Lower leg skin (tissue), 4 donors: ENCODE results near the gene SPC25. TPM values are rescaled to one million over a fixed set of nuclear protein-coding genes. Genes with fewer than 3 reads are reported as not detected.

Experiments
- DNase-seq, 2 donors: peaks; one replicate each; pipeline ENCODE4 v3.0.0-alpha.2; 2019; ENCODE audit warnings: low spot score in 2 of 2
- H3K4me3 ChIP-seq: fragments of 200-600 bp; sonication (generic); 2 replicates; pipeline ENCODE4 v1.5.1; 2017; ENCODE audit warnings: mild to moderate bottlenecking, low read depth; ENCODE audit not compliant: poor library complexity, severe bottlenecking
- POLR2A ChIP-seq, 2 donors: fragments of 450-650 bp; IDR thresholded peaks; one replicate each; pipeline ENCODE4 v1.6.1; 2016 to 2017; ENCODE audit warnings: antibody characterized with exemption in 2 of 2, mild to moderate bottlenecking in 1 of 2, moderate library complexity in 1 of 2
- WGBS, 2 donors: methylation state at CpG; one replicate each; pipeline ENCODE4 v1.1.5; 2018; 5-methylcytosine and 5-hydroxymethylcytosine counted together
- intact Hi-C: fragments of 100-400 bp; cut with DNase I; formaldehyde crosslinking; loops from one replicate; pipeline ENCODE4 v1.15.0; 2023; ENCODE audit warnings: low total_unique reads
- total RNA-seq, 4 donors: library from RNA; depleted of rRNA; stranded (reverse); fragments of >200 nt; gene quantifications; one replicate each; pipeline ENCODE4 v1.1.0, GENCODE V29; 2016
- TF ChIP-seq, protein P1 (sequence below), 3 donors: fragments of 450-650 bp; IDR thresholded peaks; one replicate each; pipeline ENCODE4 v1.5.1; 2016; ENCODE audit warnings: antibody characterized with exemption in 3 of 3, mild to moderate bottlenecking in 3 of 3, moderate library complexity in 2 of 3

The SPC25 gene
- total RNA-seq, 4 donors from 2014 or later, result 0.74 to 1.2 TPM; not detected in 2

DNA sequence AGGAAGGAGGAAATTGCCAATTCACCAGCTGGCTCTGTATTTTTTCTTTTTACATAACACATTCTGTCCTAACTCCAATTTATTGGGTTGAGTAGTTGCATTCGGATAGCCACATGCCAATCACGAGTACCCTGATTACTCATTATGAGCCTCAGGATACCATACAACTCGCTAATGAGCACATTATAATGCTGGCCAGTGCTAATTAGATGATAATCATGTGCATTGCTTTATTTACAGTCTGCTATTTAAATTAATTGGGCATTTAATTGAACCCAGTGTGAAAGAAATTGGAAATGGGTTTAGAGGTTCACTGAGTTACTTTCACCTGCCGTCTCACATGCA lies 26.1 kb upstream of the SPC25 start:
- no peak for DNase-seq
- TF ChIP-seq, protein P1, sequence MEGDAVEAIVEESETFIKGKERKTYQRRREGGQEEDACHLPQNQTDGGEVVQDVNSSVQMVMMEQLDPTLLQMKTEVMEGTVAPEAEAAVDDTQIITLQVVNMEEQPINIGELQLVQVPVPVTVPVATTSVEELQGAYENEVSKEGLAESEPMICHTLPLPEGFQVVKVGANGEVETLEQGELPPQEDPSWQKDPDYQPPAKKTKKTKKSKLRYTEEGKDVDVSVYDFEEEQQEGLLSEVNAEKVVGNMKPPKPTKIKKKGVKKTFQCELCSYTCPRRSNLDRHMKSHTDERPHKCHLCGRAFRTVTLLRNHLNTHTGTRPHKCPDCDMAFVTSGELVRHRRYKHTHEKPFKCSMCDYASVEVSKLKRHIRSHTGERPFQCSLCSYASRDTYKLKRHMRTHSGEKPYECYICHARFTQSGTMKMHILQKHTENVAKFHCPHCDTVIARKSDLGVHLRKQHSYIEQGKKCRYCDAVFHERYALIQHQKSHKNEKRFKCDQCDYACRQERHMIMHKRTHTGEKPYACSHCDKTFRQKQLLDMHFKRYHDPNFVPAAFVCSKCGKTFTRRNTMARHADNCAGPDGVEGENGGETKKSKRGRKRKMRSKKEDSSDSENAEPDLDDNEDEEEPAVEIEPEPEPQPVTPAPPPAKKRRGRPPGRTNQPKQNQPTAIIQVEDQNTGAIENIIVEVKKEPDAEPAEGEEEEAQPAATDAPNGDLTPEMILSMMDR (IDR thresholded peaks at IDR 0.05), result no peak
- no peak for TF ChIP-seq POLR2A (IDR thresholded peaks at IDR 0.05)
- intact Hi-C loops, result no loop called here
- H3K4me3 ChIP-seq, result no peak overlapping the region
- 71 to 82% methylated on average over 4 of the region's 4 CpGs for WGBS, 2 donors

DNA sequence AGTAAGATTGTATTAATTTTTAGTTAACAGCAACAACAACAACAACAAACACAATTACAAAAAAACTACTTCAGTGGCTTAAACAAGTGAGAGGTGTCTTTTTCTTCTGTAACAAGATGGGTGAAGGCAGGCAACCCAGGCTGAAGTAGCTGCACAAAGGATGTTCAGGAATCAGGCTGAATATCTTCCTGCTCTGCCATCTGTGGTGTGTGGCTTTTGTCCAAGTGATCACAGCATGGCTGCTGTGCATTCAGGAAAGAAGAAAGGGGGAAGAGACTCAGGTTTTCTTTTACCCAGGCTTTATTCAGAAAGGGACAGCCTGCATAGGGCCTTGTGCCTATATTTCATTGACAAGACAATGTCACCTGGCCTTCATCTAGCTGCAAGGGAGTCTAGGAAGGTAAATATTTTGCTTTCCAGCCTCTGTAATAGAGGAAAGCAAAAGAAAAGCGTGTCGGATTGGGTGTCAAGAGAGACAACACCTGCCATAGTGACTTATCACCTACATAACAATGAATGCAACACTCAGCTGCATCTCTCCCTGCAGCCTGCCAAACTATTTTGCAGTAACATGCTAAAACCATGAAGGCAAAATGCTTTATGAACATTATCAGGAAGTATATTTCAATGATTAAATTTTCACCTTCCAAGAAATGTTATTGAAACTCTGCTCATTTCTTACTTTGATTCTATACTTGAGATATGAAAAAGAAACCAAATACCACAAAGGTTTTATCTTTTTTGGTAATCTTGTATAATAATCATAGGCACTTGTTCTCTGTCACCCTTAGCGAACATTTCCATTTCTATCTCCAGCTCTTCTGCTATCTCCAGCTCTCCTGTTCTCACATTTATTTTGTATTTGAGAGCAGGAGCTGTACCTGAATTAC lies 25.5 kb upstream of the SPC25 start:
- DNase-seq, result no peak
- TF ChIP-seq, protein P1 (IDR thresholded peaks at IDR 0.05), result no peak
- no peak for TF ChIP-seq POLR2A (IDR thresholded peaks at IDR 0.05)
- H3K4me3 ChIP-seq, result no peak overlapping the region
- 95 to 96% methylated on average over 3 of the region's 3 CpGs for WGBS, 2 donors
- intact Hi-C loops, result no loop called here

DNA sequence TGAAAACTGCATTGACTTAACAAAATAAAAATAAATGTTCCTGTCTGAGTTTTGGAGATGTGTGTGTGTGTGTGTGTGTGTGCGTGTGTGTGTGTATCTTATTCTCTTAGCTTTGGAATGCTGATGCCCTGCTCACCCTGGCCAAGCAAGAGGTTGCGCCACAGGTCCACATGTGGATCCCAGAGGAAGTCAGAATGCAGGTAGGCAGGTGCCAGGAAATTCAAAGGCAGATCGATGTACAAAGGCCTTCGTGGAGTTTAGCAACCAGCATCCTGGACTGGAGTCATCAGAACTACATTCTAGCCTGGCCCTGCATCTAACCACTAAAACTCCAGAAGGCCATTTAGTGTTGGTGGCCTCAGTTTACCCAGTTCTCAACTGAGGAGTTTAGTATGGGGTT lies 23.3 kb upstream of the SPC25 start:
- H3K4me3 ChIP-seq, result no peak overlapping the region
- 75 to 85% methylated on average over 4 of the region's 4 CpGs for WGBS, 2 donors
- no peak for TF ChIP-seq POLR2A (IDR thresholded peaks at IDR 0.05)
- TF ChIP-seq, protein P1 (IDR thresholded peaks at IDR 0.05), result no peak
- no peak for DNase-seq
- intact Hi-C loops, result no loop called here

DNA sequence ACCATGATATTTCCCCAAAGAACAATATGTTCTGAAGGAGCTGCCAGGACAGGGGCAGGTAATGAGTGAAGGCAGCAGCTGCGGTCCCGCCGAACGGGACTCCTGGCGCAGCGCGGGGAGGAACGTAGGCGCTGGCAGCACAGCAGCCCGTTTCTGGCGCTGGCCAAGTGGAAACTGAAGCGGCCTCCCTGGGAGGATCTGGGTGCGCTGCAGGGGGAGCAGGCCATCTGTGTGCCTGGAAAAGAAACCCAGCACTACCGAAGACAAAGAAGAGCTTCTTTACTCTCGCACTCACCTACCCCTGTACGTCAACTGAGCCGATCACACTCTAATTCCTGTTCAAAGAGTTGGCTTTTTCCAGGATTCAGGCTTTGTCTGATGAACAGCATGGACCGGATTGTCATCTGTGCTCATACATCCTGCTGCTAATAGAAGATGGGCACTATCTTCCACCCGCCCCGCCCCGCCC lies 22.7 kb upstream of the SPC25 start:
- TF ChIP-seq POLR2A (IDR thresholded peaks at IDR 0.05), result no peak
- TF ChIP-seq, protein P1 (IDR thresholded peaks at IDR 0.05), result no peak
- 39 to 47% methylated on average over 21 of the region's 21 CpGs for WGBS, 2 donors
- DNase-seq, result no peak
- H3K4me3 ChIP-seq, result no peak overlapping the region
- intact Hi-C loops, result no loop called here

DNA sequence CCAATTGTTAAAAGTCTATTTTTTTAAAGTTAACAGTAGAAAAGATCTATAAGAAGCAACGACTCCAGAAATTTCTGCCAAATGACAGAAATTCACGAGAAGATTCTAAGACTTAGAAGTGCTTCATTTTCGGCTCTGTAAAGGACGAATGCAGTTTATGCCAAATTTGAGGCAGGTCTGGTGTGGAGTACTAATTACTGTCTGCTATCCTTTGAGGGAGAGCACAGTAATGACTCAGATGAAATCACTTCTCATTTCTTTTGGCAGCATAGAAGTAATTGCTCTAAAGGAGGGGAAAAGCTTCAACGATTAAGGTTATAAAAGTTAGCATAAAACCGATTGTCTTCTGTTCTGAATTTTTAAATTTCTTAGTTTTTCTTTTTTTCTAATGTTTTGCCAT lies 22.2 kb upstream of the SPC25 start:
- no peak for DNase-seq
- 46 to 56% methylated on average over 6 of the region's 6 CpGs for WGBS, 2 donors
- TF ChIP-seq, protein P1 (IDR thresholded peaks at IDR 0.05), result no peak
- no peak for TF ChIP-seq POLR2A (IDR thresholded peaks at IDR 0.05)
- intact Hi-C loops, result no loop called here
- H3K4me3 ChIP-seq, result no peak overlapping the region
